Measurements from ENCODE around the gene TMEM203. TPM values are rescaled to one million over a fixed set of nuclear protein-coding genes. Genes with fewer than 3 reads are reported as not detected.

TMEM203 gene
- polyA plus RNA-seq, 1 experiment, result 43.8 TPM

DNA sequence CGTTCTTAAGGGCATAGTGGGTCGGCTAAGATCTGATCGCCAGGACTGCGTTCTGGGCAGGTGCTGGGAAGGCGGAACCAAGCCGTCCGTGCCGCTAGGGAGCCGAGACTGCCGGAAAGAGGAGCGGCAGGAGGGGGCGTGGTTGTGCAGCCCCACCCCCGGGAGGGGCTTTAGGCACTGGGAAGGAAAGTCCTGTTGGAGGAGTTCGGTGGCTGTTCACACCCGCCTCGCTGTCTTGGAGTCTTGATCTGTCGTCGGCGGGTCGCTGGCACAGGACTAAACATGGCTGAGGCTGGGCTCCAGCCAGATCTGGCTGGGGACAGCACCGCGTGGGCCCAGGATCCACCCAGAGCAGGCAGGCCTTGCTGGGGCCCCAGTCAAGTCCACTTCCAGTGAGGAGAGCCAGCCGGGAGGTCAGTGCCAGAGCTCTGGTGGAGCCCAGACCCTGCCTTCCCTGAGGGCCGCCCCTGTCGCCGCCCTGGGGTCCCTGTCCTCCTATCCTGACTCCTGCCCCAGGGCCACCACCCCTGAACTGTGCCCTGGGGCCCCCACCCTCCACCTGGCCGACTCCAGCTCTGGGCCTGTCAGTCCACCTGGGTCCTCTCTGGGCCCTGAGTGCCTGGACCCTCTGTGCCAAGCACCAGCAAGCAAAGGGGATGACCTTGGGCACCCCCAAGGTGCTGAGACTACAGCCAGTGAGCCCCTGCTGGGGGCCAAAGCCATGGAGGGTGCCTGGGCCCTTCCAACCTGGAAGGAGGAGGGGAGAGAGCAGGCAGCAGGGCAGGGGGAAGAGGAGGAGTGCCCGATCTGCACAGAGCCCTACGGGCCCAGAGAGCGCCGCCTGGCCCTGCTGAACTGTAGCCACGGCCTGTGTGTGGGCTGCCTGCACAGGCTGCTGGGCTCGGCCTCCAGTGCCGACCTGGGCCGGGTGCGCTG is 12.1 kb upstream of the TMEM203 start:
- ChIA-PET CTCF (interaction anchor here (0.9 kb wide), 1 partner anchor 13 kb away, joined by 3 read pairs; the partner anchor contains the start of gene SLC34A3), POLR2A (no interaction called here)
- Histone ChIP-seq H3K36me3 (ENCODE audit: control insufficient read depth, insufficient read depth, low read length) (no peaks in the 10 kb centered on the region; the same call in none of the 2 replicates), H3K4me3 (ENCODE audit: low read depth, low read length) (no peak overlapping the region), H3K27me3 (ENCODE audit: control insufficient read depth, insufficient read depth, low read length) (no peaks in the 10 kb centered on the region)
- DNase-seq (ENCODE audit: low read depth), result no peak
- TF ChIP-seq, protein P1, sequence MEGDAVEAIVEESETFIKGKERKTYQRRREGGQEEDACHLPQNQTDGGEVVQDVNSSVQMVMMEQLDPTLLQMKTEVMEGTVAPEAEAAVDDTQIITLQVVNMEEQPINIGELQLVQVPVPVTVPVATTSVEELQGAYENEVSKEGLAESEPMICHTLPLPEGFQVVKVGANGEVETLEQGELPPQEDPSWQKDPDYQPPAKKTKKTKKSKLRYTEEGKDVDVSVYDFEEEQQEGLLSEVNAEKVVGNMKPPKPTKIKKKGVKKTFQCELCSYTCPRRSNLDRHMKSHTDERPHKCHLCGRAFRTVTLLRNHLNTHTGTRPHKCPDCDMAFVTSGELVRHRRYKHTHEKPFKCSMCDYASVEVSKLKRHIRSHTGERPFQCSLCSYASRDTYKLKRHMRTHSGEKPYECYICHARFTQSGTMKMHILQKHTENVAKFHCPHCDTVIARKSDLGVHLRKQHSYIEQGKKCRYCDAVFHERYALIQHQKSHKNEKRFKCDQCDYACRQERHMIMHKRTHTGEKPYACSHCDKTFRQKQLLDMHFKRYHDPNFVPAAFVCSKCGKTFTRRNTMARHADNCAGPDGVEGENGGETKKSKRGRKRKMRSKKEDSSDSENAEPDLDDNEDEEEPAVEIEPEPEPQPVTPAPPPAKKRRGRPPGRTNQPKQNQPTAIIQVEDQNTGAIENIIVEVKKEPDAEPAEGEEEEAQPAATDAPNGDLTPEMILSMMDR (IDR thresholded peaks at IDR 0.05; ENCODE audit: insufficient read depth, low read depth, low read length), result no peak

DNA sequence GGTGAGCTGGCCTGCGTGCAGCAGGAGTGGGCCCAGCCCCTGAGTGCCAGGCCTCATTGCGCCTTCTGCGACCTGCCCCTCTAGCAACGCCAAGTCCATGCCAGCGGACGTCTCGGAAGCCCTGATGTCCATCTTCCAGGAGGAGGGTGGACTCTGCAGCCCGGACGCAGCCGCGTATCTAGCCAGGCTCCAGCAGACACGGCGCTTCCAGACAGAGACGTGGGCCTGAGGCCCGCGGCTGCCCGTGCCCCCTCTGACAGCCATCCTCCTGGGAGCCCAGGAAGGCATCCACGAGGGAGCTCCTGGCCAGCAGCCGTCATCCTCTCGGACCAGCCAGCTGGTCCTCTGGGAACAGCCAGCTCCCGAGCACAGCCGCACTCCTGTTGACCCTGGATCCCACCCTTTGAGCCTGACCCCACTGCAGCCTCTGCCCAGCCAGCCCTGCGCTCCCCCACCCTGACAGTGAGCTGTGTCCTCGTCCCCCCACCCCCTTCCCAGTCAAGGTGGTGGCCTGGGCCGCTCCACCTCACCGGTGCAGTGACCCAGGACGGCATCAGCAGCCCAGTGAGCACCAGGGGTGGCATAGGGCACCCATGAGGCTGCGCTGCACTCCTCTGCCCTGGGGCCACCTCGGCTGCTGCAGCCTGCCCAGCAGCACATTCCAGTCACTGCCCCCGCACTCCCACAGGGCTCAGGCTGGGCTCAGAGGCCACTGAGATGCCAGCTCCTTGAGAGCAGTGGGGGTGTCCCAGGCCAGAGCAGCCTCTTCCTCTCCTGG is 10.9 kb upstream of the TMEM203 start:
- DNase-seq (ENCODE audit: low read depth), result no peak
- Histone ChIP-seq H3K27me3 (ENCODE audit: control insufficient read depth, insufficient read depth, low read length) (no peaks in the 10 kb centered on the region), H3K4me3 (ENCODE audit: low read depth, low read length) (no peak overlapping the region), H3K36me3 (ENCODE audit: control insufficient read depth, insufficient read depth, low read length) (no peaks in the 10 kb centered on the region; the same call in none of the 2 replicates)
- POLR2A ChIA-PET, result no interaction called here
- CTCF ChIA-PET, result interaction anchor here (0.9 to 1.2 kb wide), 4 partner anchors 12 to 20 kb away, joined by 3 read pairs; partner anchors contain the start of gene SLC34A3
- TF ChIP-seq, protein P1 (IDR thresholded peaks at IDR 0.05; ENCODE audit: insufficient read depth, low read depth, low read length), result no peak

DNA sequence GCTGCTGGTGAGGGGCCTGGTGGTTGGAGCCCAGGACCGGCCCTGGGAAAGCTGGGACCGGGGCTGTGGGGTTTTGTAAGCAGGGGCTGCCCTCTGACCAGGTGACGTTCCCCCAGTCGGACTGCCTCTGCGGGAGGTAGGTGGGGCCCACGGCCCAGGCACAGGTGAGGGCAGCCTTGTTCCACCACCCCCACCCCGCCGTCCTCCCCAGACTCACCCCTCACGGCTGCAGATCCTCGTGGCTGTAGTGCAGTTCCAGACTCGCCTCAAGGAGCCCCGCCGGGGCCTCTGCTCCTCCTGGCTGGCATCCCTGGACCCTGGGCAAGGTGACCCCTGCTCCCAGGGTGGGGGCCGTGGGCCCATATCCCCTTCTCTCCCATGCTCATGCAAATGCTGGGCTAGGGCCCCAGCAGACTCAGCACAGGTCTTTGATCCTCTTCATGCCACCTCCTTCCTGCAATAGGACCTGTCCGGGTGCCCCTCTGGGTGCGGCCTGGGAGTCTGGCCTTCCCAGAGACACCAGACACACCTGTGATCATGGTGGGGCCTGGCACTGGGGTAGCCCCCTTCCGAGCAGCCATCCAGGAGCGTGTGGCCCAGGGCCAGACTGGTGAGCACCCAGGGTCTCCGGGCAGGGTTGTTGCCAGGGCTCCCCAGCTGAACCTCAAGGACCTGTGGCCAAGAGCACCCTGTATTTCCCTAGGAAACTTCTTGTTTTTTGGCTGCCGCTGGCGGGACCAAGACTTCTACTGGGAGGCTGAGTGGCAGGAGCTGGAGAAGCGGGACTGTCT is 9.9 kb upstream of the TMEM203 start:
- no peak for DNase-seq (ENCODE audit: low read depth)
- H3K36me3 ChIP-seq (ENCODE audit: control insufficient read depth, insufficient read depth, low read length), result peaks cover under 1% of the 10 kb centered on the region
- ChIA-PET POLR2A (no interaction called here), CTCF (interaction anchor here (0.6 to 1.0 kb wide), 2 partner anchors 12 to 19 kb away, joined by 3 read pairs; partner anchors contain the start of gene RNF224)
- H3K4me3 ChIP-seq (ENCODE audit: low read depth, low read length), result no peak overlapping the region
- TF ChIP-seq, protein P1 (IDR thresholded peaks at IDR 0.05; ENCODE audit: insufficient read depth, low read depth, low read length), result no peak
- H3K27me3 ChIP-seq (ENCODE audit: control insufficient read depth, insufficient read depth, low read length), result no peaks in the 10 kb centered on the region

DNA sequence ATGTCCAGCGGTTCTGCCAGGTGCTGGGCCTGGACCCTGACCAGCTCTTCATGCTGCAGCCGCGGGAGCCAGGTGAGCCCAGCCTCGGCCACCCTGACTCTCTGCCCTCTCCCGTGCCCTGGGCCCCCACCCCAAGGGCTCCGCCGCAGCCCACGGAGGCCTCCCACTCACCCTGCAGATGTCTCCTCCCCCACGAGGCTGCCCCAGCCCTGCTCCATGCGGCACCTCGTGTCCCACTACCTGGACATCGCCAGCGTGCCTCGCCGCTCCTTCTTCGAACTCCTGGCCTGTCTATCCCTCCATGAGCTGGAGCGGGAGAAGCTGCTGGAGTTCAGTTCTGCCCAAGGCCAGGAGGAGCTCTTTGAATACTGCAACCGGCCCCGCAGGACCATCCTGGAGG is 9.2 kb upstream of the TMEM203 start:
- DNase-seq (ENCODE audit: low read depth), result no peak
- H3K36me3 ChIP-seq (ENCODE audit: control insufficient read depth, insufficient read depth, low read length), result peaks cover 2% of the 10 kb centered on the region
- ChIA-PET POLR2A (no interaction called here), CTCF (interaction anchor here (0.6 to 1.0 kb wide), 2 partner anchors 12 to 20 kb away, joined by 3 read pairs; partner anchors contain the start of gene RNF224)
- H3K27me3 ChIP-seq (ENCODE audit: control insufficient read depth, insufficient read depth, low read length), result no peaks in the 10 kb centered on the region
- H3K4me3 ChIP-seq (ENCODE audit: low read depth, low read length), result no peak overlapping the region
- TF ChIP-seq, protein P1 (IDR thresholded peaks at IDR 0.05; ENCODE audit: insufficient read depth, low read depth, low read length), result no peak

Measured in BJ (cell line).